ENCODE data around the gene JMJD1C. TPM values are rescaled to one million over a fixed set of nuclear protein-coding genes. Genes with fewer than 3 reads are reported as not detected.

JMJD1C gene
- total RNA-seq, 1 donor from 2014 or later: 65.0 TPM

GRCh38 chr10:63120554-63120953 lies 345.2 kb downstream of the JMJD1C start:
- H3K4me3 ChIP-seq: no peak overlapping the region
- no peaks in the 10 kb centered on the region for H3K9me3 ChIP-seq
- no peaks in the 10 kb centered on the region for H3K36me3 ChIP-seq
- peaks cover 2 to 6% of the 10 kb centered on the region in 2 donors for H3K4me1 ChIP-seq
- no peak for DNase-seq (ENCODE audit: low spot score in 2 of 2)
- intact Hi-C loops (cut with DNase I): no loop called here
- no peak for TF ChIP-seq CTCF (IDR thresholded peaks at IDR 0.05)
- H3K27me3 ChIP-seq: no peaks in the 10 kb centered on the region
- H3K27ac ChIP-seq: no peak overlapping the region

GRCh38 chr10:63119041-63119440 lies 346.7 kb downstream of the JMJD1C start:
- H3K4me1 ChIP-seq: peaks cover 2 to 17% of the 10 kb centered on the region in 2 donors
- TF ChIP-seq CTCF (IDR thresholded peaks at IDR 0.05): no peak
- H3K4me3 ChIP-seq: no peak overlapping the region
- no peak for DNase-seq (ENCODE audit: low spot score in 2 of 2)
- no peaks in the 10 kb centered on the region for H3K9me3 ChIP-seq
- intact Hi-C loops (cut with DNase I): loop anchor here (5.0 to 10.0 kb wide), 3 partner anchors 302 to 684 kb away; partner anchors contain the start of gene EGR2
- no peak overlapping the region for H3K27ac ChIP-seq
- H3K36me3 ChIP-seq: no peaks in the 10 kb centered on the region
- H3K27me3 ChIP-seq: no peaks in the 10 kb centered on the region

Other genes with a start within 250 kb of the JMJD1C start
- 41.1 TPM for gene REEP3, start 55.4 kb upstream of the JMJD1C start, total RNA-seq

Measured in ascending aorta (tissue), 2 donors.